Osteoblast (primary cell): Measurements from ENCODE around the gene BICDL1. TPM values are rescaled to one million over a fixed set of nuclear protein-coding genes. Genes with fewer than 3 reads are reported as not detected.

Experiments
- DNase-seq: peaks from one replicate; pipeline ENCODE4 v3.0.0; 2011; ENCODE audit warnings: low spot score, mixed read lengths; ENCODE audit not compliant: insufficient read length; ENCODE audit errors: missing footprints
- H2AFZ ChIP-seq: 2 replicates; pipeline ENCODE4 v1.6.0; 2011; ENCODE audit warnings: mild to moderate bottlenecking, low read length
- H3K27ac ChIP-seq: 2 replicates; pipeline ENCODE4 v1.5.1; 2011; ENCODE audit warnings: mild to moderate bottlenecking, low read depth, low read length, moderate library complexity
- H3K27me3 ChIP-seq: 2 replicates; pipeline ENCODE4 v1.6.0; 2012; ENCODE audit warnings: mild to moderate bottlenecking, control low read depth, inconsistent platforms, low read length, moderate library complexity; ENCODE audit not compliant: insufficient read depth
- H3K36me3 ChIP-seq: 2 replicates; pipeline ENCODE4 v1.5.1; 2011; ENCODE audit warnings: mild to moderate bottlenecking, low read length, control low read depth, moderate library complexity; ENCODE audit not compliant: insufficient read depth
- H3K4me1 ChIP-seq: 2 replicates; pipeline ENCODE4 v1.5.1; 2011; ENCODE audit warnings: mild to moderate bottlenecking, low read length, control low read depth, moderate library complexity; ENCODE audit not compliant: insufficient read depth
- H3K4me2 ChIP-seq: 2 replicates; pipeline ENCODE4 v1.6.0; 2011; ENCODE audit warnings: mild to moderate bottlenecking, low read length; ENCODE audit not compliant: insufficient read depth
- H3K4me3 ChIP-seq: fragments of 200-600 bp; sonication (generic); 3 replicates; pipeline ENCODE4 v1.5.1; 2012; ENCODE audit warnings: mild to moderate bottlenecking, low read length, inconsistent platforms; ENCODE audit not compliant: insufficient read depth
- H3K79me2 ChIP-seq: 2 replicates; pipeline ENCODE4 v1.6.0; 2012; ENCODE audit warnings: mild to moderate bottlenecking, low read length, control low read depth, inconsistent platforms; ENCODE audit not compliant: insufficient read depth
- H3K9me3 ChIP-seq: 2 replicates; pipeline ENCODE4 v1.5.1; 2011; ENCODE audit warnings: low read depth, low read length, control low read depth
- H4K20me1 ChIP-seq: 2 replicates; pipeline ENCODE4 v1.6.0; 2012; ENCODE audit warnings: mild to moderate bottlenecking, low read length, control low read depth; ENCODE audit not compliant: insufficient read depth
- total RNA-seq: library from RNA; depleted of rRNA; stranded (reverse); fragments of >200 nt; gene quantifications from 2 replicates; pipeline ENCODE4 v1.2.3, GENCODE V29; 2012
- TF ChIP-seq, protein P1 (sequence below): IDR thresholded peaks from 2 replicates; pipeline ENCODE4 v1.5.1; 2011; ENCODE audit warnings: mild to moderate bottlenecking, low read depth, low read length, moderate library complexity; ENCODE audit errors: extremely low read depth

The BICDL1 gene
- total RNA-seq, 1 donor, result not detected

DNA sequence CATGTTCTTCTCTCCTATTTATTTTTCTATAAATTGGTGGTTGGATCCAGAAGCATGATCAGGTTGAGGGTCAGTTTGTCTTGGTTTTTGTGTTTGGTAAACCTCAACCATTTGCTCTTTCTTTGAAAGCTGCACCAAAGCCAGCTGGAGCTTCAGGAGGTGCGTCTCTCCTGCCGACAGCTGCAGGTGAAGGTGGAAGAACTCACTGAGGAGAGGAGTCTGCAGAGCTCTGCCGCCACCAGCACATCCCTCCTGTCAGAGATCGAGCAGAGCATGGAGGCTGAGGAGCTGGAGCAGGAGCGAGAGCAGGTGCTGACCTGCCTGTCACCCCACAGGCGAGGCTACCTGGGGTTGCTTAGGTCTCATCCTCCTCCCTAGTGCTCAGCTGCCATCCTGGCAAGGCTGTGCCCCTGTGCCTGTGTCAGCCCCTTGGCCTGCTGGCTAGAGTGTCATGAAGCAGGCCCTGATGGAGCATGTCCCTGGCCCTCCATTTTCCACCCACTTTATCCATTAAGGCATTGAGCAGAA, 82.5 kb downstream of the BICDL1 start:
- TF ChIP-seq, protein P1, sequence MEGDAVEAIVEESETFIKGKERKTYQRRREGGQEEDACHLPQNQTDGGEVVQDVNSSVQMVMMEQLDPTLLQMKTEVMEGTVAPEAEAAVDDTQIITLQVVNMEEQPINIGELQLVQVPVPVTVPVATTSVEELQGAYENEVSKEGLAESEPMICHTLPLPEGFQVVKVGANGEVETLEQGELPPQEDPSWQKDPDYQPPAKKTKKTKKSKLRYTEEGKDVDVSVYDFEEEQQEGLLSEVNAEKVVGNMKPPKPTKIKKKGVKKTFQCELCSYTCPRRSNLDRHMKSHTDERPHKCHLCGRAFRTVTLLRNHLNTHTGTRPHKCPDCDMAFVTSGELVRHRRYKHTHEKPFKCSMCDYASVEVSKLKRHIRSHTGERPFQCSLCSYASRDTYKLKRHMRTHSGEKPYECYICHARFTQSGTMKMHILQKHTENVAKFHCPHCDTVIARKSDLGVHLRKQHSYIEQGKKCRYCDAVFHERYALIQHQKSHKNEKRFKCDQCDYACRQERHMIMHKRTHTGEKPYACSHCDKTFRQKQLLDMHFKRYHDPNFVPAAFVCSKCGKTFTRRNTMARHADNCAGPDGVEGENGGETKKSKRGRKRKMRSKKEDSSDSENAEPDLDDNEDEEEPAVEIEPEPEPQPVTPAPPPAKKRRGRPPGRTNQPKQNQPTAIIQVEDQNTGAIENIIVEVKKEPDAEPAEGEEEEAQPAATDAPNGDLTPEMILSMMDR, result no peak
- H3K4me2 ChIP-seq, result no peak overlapping the region
- no peaks in the 10 kb centered on the region for H3K9me3 ChIP-seq
- no peak overlapping the region for H3K27ac ChIP-seq
- no peaks in the 10 kb centered on the region for H3K36me3 ChIP-seq
- no peaks in the 10 kb centered on the region for H4K20me1 ChIP-seq
- H3K79me2 ChIP-seq, result no peaks in the 10 kb centered on the region
- H2AFZ ChIP-seq, result no peak overlapping the region
- H3K4me3 ChIP-seq, result no peak overlapping the region
- H3K4me1 ChIP-seq, result no peaks in the 10 kb centered on the region
- peaks cover 18% of the 10 kb centered on the region for H3K27me3 ChIP-seq
- no peak for DNase-seq

DNA sequence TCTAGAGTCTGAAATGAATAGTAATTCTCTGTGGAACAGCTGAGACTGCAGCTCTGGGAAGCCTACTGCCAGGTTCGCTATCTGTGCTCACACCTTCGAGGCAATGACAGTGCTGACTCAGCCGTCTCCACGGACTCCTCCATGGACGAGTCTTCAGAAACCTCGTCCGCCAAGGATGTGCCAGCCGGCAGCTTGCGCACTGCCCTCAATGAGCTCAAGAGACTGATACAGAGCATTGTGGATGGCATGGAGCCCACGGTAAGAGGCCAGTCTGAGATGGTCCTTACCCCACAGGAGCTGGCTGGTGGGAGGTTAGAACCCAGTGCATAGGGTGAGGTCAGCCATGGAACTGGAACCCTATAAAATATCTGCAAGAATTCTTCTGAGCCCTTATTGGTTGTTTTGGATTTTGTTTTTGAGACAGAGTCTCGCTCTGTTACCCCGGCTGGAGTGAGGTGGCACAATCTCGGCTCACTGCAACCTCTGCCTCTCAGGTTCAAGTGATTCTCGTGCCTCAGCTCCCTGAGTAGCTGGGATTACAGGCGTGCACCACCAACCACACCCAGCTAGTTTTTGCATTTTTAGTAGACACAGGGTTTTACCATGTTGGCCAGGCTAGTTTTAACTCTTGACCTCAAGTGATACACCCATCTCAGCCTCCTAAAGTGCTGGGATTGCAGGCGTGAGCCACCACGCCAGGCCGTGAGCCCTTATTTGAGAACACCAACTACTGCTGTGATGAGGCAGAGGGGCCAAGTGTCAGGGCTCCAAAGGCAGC, 83.6 kb downstream of the BICDL1 start:
- no peaks in the 10 kb centered on the region for H3K4me1 ChIP-seq

DNA sequence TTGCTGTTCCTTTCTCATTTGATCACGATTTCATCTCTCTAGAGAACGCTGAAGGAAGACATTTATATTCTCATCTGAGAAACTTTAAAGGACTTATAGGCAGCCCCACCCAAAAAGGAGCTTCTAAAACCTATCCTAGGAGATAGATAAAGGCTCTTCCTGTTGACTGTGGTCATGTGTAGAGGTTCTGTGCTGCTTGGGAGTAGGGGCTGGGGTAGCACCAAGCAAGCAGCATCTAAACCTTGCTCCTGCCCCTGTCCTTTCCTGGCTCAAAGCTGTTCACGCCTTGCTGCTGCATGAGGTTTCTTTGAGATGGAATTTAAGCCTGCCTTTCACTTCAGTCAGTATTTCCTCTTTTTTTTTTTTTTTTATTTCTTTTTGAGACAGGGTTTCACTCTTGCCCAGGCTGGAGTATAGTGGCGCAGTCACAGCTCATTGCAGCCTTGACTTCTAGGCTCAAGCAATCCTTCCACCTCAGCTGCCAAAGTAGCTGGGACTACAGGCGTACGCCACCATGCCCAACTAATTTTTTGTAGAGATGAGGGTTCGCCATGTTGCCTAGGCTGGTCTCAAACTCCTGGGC, 86.1 kb downstream of the BICDL1 start:
- no peak for DNase-seq
- TF ChIP-seq, protein P1, result no peak
- Histone ChIP-seq H3K27me3 (peaks cover 29% of the 10 kb centered on the region), H3K9me3 (no peaks in the 10 kb centered on the region), H2AFZ (no peak overlapping the region), H3K4me3 (no peak overlapping the region), H3K36me3 (no peaks in the 10 kb centered on the region), H4K20me1 (no peaks in the 10 kb centered on the region), H3K4me2 (no peak overlapping the region), H3K27ac (no peak overlapping the region), H3K4me1 (no peaks in the 10 kb centered on the region), H3K79me2 (no peaks in the 10 kb centered on the region)

More for the DNA sequence above, 83.6 kb downstream of the BICDL1 start:
- TF ChIP-seq, protein P1, result no peak
- DNase-seq, result no peak
- Histone ChIP-seq H3K4me3 (no peak overlapping the region), H3K36me3 (no peaks in the 10 kb centered on the region), H3K9me3 (no peaks in the 10 kb centered on the region), H3K79me2 (no peaks in the 10 kb centered on the region), H3K27me3 (peaks cover 14% of the 10 kb centered on the region), H2AFZ (no peak overlapping the region), H3K27ac (no peak overlapping the region), H4K20me1 (no peaks in the 10 kb centered on the region), H3K4me2 (no peak overlapping the region)

DNA sequence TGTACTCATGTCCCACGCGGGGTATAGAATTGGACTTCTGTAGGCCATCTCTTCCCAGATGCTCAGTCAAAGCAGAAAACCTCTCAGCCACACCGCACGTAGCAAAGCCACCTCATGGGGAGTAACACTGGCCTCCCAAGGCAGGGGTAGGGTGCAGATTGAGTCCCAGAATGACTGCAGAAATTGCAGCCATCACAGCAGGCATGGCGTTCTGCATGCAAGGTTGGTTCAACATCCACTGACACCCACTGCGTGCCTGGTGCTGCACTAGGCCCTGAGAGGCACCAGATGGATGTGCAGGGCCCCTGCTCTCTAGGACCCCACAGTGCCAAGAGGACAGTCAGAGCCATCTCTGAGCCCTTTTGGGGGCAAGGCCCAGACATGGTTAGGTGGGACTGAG, 87.6 kb downstream of the BICDL1 start:
- Histone ChIP-seq H3K4me3 (no peak overlapping the region), H3K9me3 (no peaks in the 10 kb centered on the region), H3K4me1 (no peaks in the 10 kb centered on the region), H4K20me1 (no peaks in the 10 kb centered on the region), H3K36me3 (no peaks in the 10 kb centered on the region), H3K79me2 (no peaks in the 10 kb centered on the region), H3K27me3 (peaks cover 29% of the 10 kb centered on the region), H3K27ac (no peak overlapping the region), H3K4me2 (no peak overlapping the region), H2AFZ (no peak overlapping the region)
- no peak for DNase-seq
- TF ChIP-seq, protein P1, result no peak
